Ishikawa (cell line): Measurements from ENCODE around the gene PIEZO2.

Experiments
- CEBPB ChIP-seq: IDR thresholded peaks from 2 replicates; pipeline ENCODE4 v1.6.1; 2012
- CREB1 ChIP-seq: IDR thresholded peaks from 2 replicates; pipeline ENCODE4 v1.6.1; 2012; ENCODE audit warnings: low read depth
- MAX ChIP-seq: IDR thresholded peaks from 2 replicates; pipeline ENCODE4 v1.6.1; 2012
- RAD21 ChIP-seq: IDR thresholded peaks from 2 replicates; pipeline ENCODE4 v1.6.1; 2012; ENCODE audit warnings: low read depth
- REST ChIP-seq: IDR thresholded peaks from 2 replicates; pipeline ENCODE4 v1.6.1; 2012; ENCODE audit warnings: low read depth, mild to moderate bottlenecking

GRCh38 chr18:11042247-11042646 is 107.1 kb downstream of the PIEZO2 start:
- no peak for TF ChIP-seq CREB1
- no peak for TF ChIP-seq MAX
- TF ChIP-seq CEBPB, result no peak
- no peak for TF ChIP-seq RAD21
- TF ChIP-seq REST, result no peak
